ENCODE measurements around the gene CLP1. TPM values are rescaled to one million over a fixed set of nuclear protein-coding genes. Genes with fewer than 3 reads are reported as not detected.
A peak's percentile ranks its signal among the peaks of the same experiment; 100 is the strongest.
"Not testable (repeated sequence)": the region's sequence is repeated elsewhere in the genome, so short reads cannot be mapped to it uniquely, and the experiment has no call there.

CLP1 gene
- total RNA-seq, 1 donor from 2014 or later = 25.7 TPM

- DNase-seq (ENCODE audit: low read depth, low spot score) = no peak
- Mint-ChIP-seq H3K9me3 (peaks cover 5% of the 10 kb centered on the region), H3K4me1 (peaks cover 74% of the 10 kb centered on the region), H3K4me3 (peak within 1 kb of the TSS; percentile 93), H3K27me3 (ENCODE audit: low read depth) (peaks cover 66% of the 10 kb centered on the region), H3K36me3 (ENCODE audit: low read depth) (no peaks in the 10 kb centered on the region), H3K27ac (ENCODE audit: unreplicated experiment) (peak within 1 kb of the TSS; percentile 88)
- no peak for TF ChIP-seq CTCF (conservative IDR thresholded peaks at IDR 0.05)
Measured at GRCh38 chr11:57649826-57650738, 7.5 kb upstream of the CLP1 start, which contains the start of gene YPEL4. Gene YPEL4 (minus strand): TSS chr11:57649912. CDS start chr11:57647107, 2,805 bp downstream.

- Mint-ChIP-seq H3K27ac (ENCODE audit: unreplicated experiment) (no peak overlapping the region), H3K4me1 (peaks cover 68% of the 10 kb centered on the region), H3K9me3 (peaks cover 5% of the 10 kb centered on the region), H3K4me3 (peak overlapping the region; percentile 93), H3K36me3 (ENCODE audit: low read depth) (no peaks in the 10 kb centered on the region), H3K27me3 (ENCODE audit: low read depth) (peaks cover 66% of the 10 kb centered on the region)
- no peak for DNase-seq (ENCODE audit: low read depth, low spot score)
- TF ChIP-seq CTCF (conservative IDR thresholded peaks at IDR 0.05) = no peak
Measured at GRCh38 chr11:57650739-57651090, 6.8 kb upstream of the CLP1 start.

- Mint-ChIP-seq H3K4me1 (peaks cover 63% of the 10 kb centered on the region), H3K9me3 (peaks cover 5% of the 10 kb centered on the region), H3K36me3 (ENCODE audit: low read depth) (no peaks in the 10 kb centered on the region), H3K27me3 (ENCODE audit: low read depth) (peaks cover 61% of the 10 kb centered on the region), H3K27ac (ENCODE audit: unreplicated experiment) (no peak overlapping the region), H3K4me3 (peak overlapping the region; percentile 93)
- no peak for DNase-seq (ENCODE audit: low read depth, low spot score)
- no peak for TF ChIP-seq CTCF (conservative IDR thresholded peaks at IDR 0.05)
Measured at GRCh38 chr11:57651408-57651807, 6.2 kb upstream of the CLP1 start.

GRCh38 chr11:57652230-57652629, 5.3 kb upstream of the CLP1 start:
- not testable (repeated sequence) for H3K9me3 Mint-ChIP-seq; DNase-seq (ENCODE audit: low read depth, low spot score); H3K27ac Mint-ChIP-seq (ENCODE audit: unreplicated experiment); H3K36me3 Mint-ChIP-seq (ENCODE audit: low read depth)
- Mint-ChIP-seq H3K27me3 (ENCODE audit: low read depth) (peaks cover 53% of the 10 kb centered on the region), H3K4me3 (peak overlapping the region; percentile 93), H3K4me1 (peaks cover 60% of the 10 kb centered on the region)

- TF ChIP-seq CTCF (conservative IDR thresholded peaks at IDR 0.05) = no peak
- H3K9me3 Mint-ChIP-seq = peaks cover 5% of the 10 kb centered on the region
- H3K27ac Mint-ChIP-seq (ENCODE audit: unreplicated experiment) = no peak overlapping the region
- peaks cover 1% of the 10 kb centered on the region for H3K36me3 Mint-ChIP-seq (ENCODE audit: low read depth)
- no peak for DNase-seq (ENCODE audit: low read depth, low spot score)
- peak overlapping the region; percentile 93 for H3K4me3 Mint-ChIP-seq
- H3K4me1 Mint-ChIP-seq = peaks cover 60% of the 10 kb centered on the region
- peaks cover 49% of the 10 kb centered on the region for H3K27me3 Mint-ChIP-seq (ENCODE audit: low read depth)
Measured at GRCh38 chr11:57652662-57653061, 4.9 kb upstream of the CLP1 start.

GRCh38 chr11:57653163-57653562, 4.4 kb upstream of the CLP1 start:
- no peak for TF ChIP-seq CTCF (conservative IDR thresholded peaks at IDR 0.05)
- peaks cover 2% of the 10 kb centered on the region for H3K36me3 Mint-ChIP-seq (ENCODE audit: low read depth)
- H3K9me3 Mint-ChIP-seq = peaks cover 5% of the 10 kb centered on the region
- DNase-seq (ENCODE audit: low read depth, low spot score) = no peak
- H3K27ac Mint-ChIP-seq (ENCODE audit: unreplicated experiment) = no peak overlapping the region
- peaks cover 59% of the 10 kb centered on the region for H3K4me1 Mint-ChIP-seq
- peak overlapping the region; percentile 93 for H3K4me3 Mint-ChIP-seq
- peaks cover 44% of the 10 kb centered on the region for H3K27me3 Mint-ChIP-seq (ENCODE audit: low read depth)
